ENCODE data around the gene NUMA1.

NUMA1 gene

GRCh38 chr11:72100462-72100861 is 20.1 kb upstream of the NUMA1 start:
- DNase-seq (ENCODE audit: low spot score): no peak

DNA sequence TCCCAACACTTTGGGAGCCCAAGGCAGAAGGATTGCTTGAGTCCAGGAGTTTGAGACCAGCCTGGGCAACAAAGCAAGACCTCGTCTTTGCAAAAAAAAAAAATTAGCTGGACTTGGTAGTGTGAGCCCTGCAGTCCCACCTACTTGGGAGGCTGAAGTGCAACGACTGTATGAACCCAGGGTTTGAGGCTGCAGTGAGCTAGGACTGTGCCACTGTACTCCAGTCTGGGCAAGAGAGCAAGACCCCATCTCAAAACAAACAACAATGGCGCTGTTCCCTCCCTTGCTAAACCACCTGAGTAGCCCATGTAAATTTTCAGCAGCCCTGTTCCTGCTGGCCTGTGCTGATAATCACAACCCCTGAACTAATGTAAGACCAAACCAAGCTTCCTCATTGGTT is 19.7 kb upstream of the NUMA1 start:
- no peak for DNase-seq (ENCODE audit: low spot score)

- DNase-seq (ENCODE audit: low spot score): no peak
Measured at GRCh38 chr11:72098741-72099140, 18.4 kb upstream of the NUMA1 start.

- peak; percentile 84 for DNase-seq (ENCODE audit: low spot score)
Measured at GRCh38 chr11:72091292-72091691, 10.9 kb upstream of the NUMA1 start.

GRCh38 chr11:72088076-72088808 is 7.9 kb upstream of the NUMA1 start:
- DNase-seq (ENCODE audit: low spot score): no peak

GRCh38 chr11:72085621-72086351 is 5.4 kb upstream of the NUMA1 start:
- no peak for DNase-seq (ENCODE audit: low spot score)

- DNase-seq (ENCODE audit: low spot score): no peak
Measured at GRCh38 chr11:72084965-72085364, 4.6 kb upstream of the NUMA1 start.

DNA sequence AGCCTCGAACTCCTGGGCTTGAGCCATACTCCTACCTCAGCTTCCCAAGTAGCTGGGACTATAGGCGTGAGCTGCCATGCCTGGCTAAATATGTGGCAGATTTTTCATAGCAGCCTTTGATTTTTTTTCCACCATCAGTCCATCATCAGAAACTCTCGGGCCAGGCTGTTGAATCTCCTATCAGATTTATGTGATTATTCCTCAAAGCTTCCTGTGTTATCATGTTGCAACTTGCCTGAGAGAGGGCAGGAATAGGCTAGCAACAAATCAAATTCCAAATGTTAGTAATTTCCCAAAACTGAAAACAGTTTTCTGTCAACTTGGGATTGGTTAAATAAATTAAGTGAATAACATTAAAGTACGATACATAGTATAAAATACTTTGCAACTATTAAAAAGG is 3.7 kb upstream of the NUMA1 start:
- no peak for DNase-seq (ENCODE audit: low spot score)

DNA sequence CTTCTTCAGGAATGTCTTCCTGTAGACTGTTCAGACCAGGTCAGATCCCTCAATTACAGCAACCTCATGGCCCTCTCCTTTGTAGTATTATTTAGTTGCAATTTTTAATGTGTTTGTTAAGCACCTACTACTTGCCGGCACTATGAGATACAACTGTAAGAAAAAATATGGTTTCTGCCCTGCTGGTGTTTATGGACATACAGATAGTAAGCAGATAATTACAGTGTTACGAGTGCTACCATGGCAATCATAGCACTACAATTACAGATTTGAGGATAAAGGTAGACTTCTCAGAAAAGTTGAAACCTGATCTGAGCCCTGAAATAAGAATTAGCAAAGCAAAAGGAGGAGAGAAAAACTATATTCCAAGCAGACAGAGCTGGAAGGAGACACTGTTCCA is 3.1 kb upstream of the NUMA1 start:
- DNase-seq (ENCODE audit: low spot score): no peak

- no peak for DNase-seq (ENCODE audit: low spot score)
Measured at GRCh38 chr11:72081821-72082453, 1.6 kb upstream of the NUMA1 start.

DNA sequence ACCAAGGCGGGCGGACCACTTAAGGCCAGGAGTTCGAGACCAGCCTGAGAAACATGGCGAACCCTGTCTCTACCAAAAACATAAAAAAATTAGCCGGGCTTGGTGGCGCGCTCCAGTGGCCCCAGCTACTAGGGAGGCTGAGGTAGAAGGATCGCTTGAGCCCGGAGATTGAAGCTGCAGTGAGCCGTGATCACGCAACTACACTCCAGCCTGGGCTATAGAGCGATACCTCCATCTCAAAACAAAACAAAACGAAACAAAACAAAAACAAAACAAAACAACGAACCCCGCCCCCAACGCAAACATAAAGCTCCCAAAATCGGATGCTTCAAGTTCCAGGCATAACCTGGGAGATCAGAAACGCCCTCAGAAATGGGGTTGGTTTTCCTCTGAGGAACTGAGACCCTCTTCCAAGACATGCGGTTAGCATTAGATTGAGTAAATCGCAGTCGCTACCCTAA is 872 bp upstream of the NUMA1 start:
- no peak for DNase-seq (ENCODE audit: low spot score)

GRCh38 chr11:72079819-72080325 is 470 bp downstream of the NUMA1 start:
- DNase-seq (ENCODE audit: low spot score): no peak

DNA sequence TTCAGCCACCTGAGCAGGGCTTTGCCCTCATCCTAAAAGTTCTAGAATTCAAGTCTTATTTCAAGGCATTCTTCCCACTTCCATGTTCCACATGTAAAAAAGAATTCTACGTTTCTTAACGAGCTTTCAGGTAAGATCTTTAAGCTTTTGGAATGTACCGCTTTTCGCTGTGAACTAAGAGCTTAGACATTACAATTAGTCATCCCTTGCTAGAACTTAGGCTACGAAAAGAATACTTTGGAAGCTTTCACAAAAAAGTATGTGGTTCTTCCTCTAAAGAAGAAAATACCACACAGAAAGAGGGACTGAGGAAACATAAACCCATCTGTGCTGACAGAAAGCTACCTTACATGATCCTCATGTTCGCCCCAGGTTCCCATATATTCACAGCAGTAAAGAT is 1.9 kb downstream of the NUMA1 start:
- DNase-seq (ENCODE audit: low spot score): no peak

GRCh38 chr11:72075756-72076155 is 4.6 kb downstream of the NUMA1 start:
- no peak for DNase-seq (ENCODE audit: low spot score)

- DNase-seq (ENCODE audit: low spot score): no peak
Measured at GRCh38 chr11:72075109-72075508, 5.2 kb downstream of the NUMA1 start.

GRCh38 chr11:72072348-72072747 is 8.0 kb downstream of the NUMA1 start:
- no peak for DNase-seq (ENCODE audit: low spot score)

DNA sequence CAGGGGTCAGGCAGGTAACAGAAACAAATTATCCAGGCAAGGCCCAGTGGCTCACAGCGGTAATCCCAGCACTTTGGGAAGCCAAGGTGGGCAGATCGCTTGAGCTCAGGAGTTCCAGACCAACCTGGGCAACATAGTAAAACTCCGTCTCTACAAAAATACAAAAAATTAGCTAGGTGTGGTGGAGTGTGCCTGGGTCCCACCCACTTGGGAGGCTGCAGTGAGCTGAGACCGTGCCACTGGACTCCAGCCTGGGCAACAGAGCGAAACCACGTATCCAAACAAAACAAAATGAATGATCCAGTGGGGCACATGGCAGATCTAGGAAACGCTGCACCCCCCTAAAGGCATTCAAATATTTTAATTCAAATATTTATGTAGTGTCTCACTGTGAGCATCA is 9.9 kb downstream of the NUMA1 start:
- no peak for DNase-seq (ENCODE audit: low spot score)

DNA sequence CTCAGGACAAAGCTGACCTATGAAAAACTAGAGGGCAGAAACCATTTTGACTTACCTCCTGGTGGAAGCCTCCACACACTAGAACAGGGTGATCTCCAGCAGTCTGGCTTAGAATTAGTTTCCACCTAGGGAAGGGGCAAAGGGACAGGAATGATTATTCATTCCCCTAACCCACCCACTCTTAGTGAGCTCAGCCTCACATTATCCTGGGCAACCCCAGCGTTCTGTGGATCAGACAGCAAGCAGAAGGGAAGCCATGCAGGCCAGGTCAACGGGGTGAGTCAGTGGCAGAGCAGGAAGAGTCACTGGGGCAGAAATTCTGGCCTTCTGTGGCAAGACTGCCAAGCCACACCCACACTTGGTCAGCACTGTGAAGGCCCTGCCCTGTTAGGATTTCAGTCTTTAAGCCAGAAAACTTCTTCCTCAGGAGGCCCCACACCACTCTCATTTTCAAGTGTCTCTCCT is 10.5 kb downstream of the NUMA1 start:
- no peak for DNase-seq (ENCODE audit: low spot score)

DNA sequence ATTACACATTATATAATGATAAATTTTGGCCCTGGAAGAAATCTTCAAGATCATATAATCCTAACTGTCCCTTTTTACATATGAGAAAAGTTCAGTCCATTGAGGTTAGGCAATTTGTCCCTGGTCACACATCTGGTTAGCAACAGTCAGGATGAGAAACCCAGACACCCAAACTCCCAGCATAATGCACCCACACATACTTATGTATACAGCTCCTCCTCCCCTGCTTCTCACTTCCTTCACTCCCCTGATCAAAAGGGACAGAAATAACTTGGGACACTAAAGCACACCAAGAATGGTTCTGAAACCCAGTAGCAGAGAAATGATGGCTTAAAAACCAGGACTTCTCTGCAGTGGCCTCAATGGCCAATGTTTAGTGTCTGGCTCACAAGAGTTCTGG is 11.1 kb downstream of the NUMA1 start:
- DNase-seq (ENCODE audit: low spot score): no peak

GRCh38 chr11:72067676-72068075 is 12.7 kb downstream of the NUMA1 start:
- no peak for DNase-seq (ENCODE audit: low spot score)

DNA sequence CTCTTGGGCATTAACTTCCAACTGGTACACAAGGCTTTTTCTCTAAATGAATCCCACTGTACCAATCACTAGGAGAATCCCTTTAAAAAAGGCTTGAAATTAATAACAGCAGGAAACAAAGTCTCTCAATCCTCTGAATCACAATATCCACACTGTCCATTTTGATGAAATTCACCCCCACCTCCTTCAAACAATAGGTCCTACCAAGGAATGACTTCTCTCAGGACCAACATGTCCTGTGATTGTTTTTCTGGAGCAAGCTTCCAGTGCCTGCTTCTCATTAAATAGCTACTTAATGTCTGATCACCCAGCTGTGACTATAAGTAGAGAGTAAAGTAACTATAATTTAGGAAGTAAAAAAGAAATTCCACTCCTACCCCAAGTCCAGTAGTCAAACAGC is 13.1 kb downstream of the NUMA1 start:
- DNase-seq (ENCODE audit: low spot score): no peak

DNA sequence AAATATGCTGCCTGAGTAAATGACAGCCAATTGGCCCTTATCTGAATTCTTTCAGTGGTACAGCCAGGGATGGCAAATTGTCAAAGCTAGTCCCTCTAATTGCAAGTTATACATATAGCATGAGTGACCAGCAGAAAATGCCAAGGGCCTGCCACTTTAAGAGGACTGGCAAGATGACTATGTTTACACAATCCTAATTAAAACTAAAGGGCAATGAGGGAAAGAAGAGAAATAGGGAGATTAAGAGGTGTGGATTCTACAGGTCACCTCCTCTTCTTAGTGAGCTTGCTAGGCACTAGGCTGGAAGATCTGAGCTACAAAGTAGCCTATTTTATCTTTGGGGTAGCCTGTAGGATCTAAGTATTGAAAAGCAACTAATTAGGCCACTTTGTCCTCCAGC is 13.5 kb downstream of the NUMA1 start:
- no peak for DNase-seq (ENCODE audit: low spot score)

Measured in germinal center (tissue), 1 donor.